GM12878 (cell line): Measurements from ENCODE around the gene MAML2. TPM values are rescaled to one million over a fixed set of nuclear protein-coding genes. Genes with fewer than 3 reads are reported as not detected.

Experiments used
- ATAC-seq: fragments of 200-7000 bp; cut with Tn5 transposase; 3 replicates; pipeline ENCODE4 v1.9.1; 2020; ENCODE audit warnings: mild to moderate bottlenecking, moderate library complexity
- BruUV-seq: library from RNA; stranded (reverse); fragments of 400-500 nt; replicated peaks from 2 replicates; lab custom pipeline; 2021; lab: Mats Ljungman, UMichigan
- CTCF ChIA-PET: fragments of 300-600 bp; sonication (Branson Sonifier 250); formaldehyde crosslinking; extraction: SDS; loops from one replicate; lab custom pipeline; 2021; ENCODE audit warnings: inconsistent platforms; lab: Yijun Ruan, JAX
- POLR2A ChIA-PET: fragments of 350-600 bp; formaldehyde crosslinking; extraction: SDS; loops from one replicate; lab custom pipeline; 2021; ENCODE audit warnings: inconsistent platforms; lab: Charles Lee
- RAD21 ChIA-PET: fragments of 300-600 bp; sonication (Branson Sonifier 250); formaldehyde crosslinking; loops from one replicate; lab custom pipeline; 2023; ENCODE audit warnings: antibody characterized with exemption; ENCODE audit not compliant: unreplicated experiment; lab: Charles Lee
- SMC1A ChIA-PET: fragments of 300-600 bp; sonication (Branson Sonifier 250); formaldehyde crosslinking; loops from one replicate; lab custom pipeline; 2023; ENCODE audit not compliant: unreplicated experiment, uncharacterized antibody; lab: Charles Lee
- DNase-seq: peaks from one replicate; pipeline ENCODE4 v3.0.0-alpha.2; 2011; ENCODE audit warnings: low read depth, low spot score
- FAIRE-seq: peaks from 3 replicates; lab custom pipeline; 2011; peaks lifted over from hg19 to GRCh38; lab: Jason Lieb, UNC
- H2AFZ ChIP-seq: 2 replicates; pipeline ENCODE4 v1.6.0; 2011; ENCODE audit warnings: low read depth, low read length, control low read depth; ENCODE audit not compliant: control insufficient read depth
- H3K27ac ChIP-seq: 2 replicates; pipeline ENCODE4 v1.5.1; 2011; ENCODE audit warnings: control low read depth; ENCODE audit not compliant: control insufficient read depth, insufficient read depth
- H3K27me3 ChIP-seq, 2 experiments: replicated peaks in 1 of 2; 2 replicates each; pipeline versions ENCODE4 v1.6.0 to v1.6.1; 2011; ENCODE audit warnings: low read length in 1 of 2; ENCODE audit not compliant: control insufficient read depth in 2 of 2, insufficient read depth in 2 of 2
- H3K36me3 ChIP-seq, 2 experiments: 2 replicates each; pipeline ENCODE4 v1.5.1; 2011; ENCODE audit warnings: low read length in 1 of 2; ENCODE audit not compliant: control insufficient read depth in 2 of 2, insufficient read depth in 2 of 2
- H3K4me1 ChIP-seq: 2 replicates; pipeline ENCODE4 v1.6.1; 2011; ENCODE audit warnings: mild to moderate bottlenecking, low read length, moderate library complexity, mixed read lengths; ENCODE audit not compliant: control insufficient read depth, insufficient read depth
- H3K4me2 ChIP-seq: 2 replicates; pipeline ENCODE4 v1.6.0; 2011; ENCODE audit warnings: control low read depth; ENCODE audit not compliant: control insufficient read depth, insufficient read depth
- H3K4me3 ChIP-seq: fragments of 200-600 bp; sonication (generic); 2 replicates; pipeline ENCODE4 v1.5.1; 2016
- H3K79me2 ChIP-seq: 2 replicates; pipeline ENCODE4 v1.6.0; 2011; ENCODE audit warnings: low read length; ENCODE audit not compliant: control insufficient read depth, insufficient read depth
- H3K9ac ChIP-seq: 2 replicates; pipeline ENCODE4 v1.8.0; 2011; ENCODE audit warnings: low read length, control low read depth, mixed read lengths; ENCODE audit not compliant: control insufficient read depth, insufficient read depth
- H3K9me3 ChIP-seq: replicated peaks from 3 replicates; pipeline ENCODE4 v1.5.1; 2011; ENCODE audit warnings: mild to moderate bottlenecking, low read length; ENCODE audit not compliant: control insufficient read depth, insufficient read depth
- H4K20me1 ChIP-seq: 2 replicates; pipeline ENCODE4 v1.6.0; 2011; ENCODE audit not compliant: control insufficient read depth, insufficient read depth
- BMI1 ChIP-seq: fragments of 450-650 bp; IDR thresholded peaks from 2 replicates; pipeline ENCODE4 v1.6.1; 2016; ENCODE audit warnings: mild to moderate bottlenecking, moderate library complexity, borderline replicate concordance
- BRCA1 ChIP-seq: IDR thresholded peaks from 2 replicates; pipeline ENCODE4 v1.6.1; 2011; ENCODE audit warnings: low read depth, low read length, improper control_type of control experiment
- CHD2 ChIP-seq: IDR thresholded peaks from 2 replicates; pipeline ENCODE4 v1.6.1; 2011; ENCODE audit warnings: low read depth, low read length, improper control_type of control experiment, borderline replicate concordance
- IRF4 ChIP-seq: IDR thresholded peaks from 2 replicates; pipeline ENCODE4 v1.6.1; 2011; ENCODE audit warnings: low read depth, low read length
- MEF2B ChIP-seq: fragments of 450-650 bp; IDR thresholded peaks from 2 replicates; pipeline ENCODE4 v1.6.1; 2018; ENCODE audit warnings: mild to moderate bottlenecking, moderate library complexity; ENCODE audit not compliant: partially characterized antibody, poor library complexity, severe bottlenecking
- PAX8 ChIP-seq: fragments of 450-650 bp; IDR thresholded peaks from 2 replicates; pipeline ENCODE4 v1.6.1; 2017; ENCODE audit warnings: mild to moderate bottlenecking, moderate library complexity
- POLR2A ChIP-seq: IDR thresholded peaks from 2 replicates; pipeline ENCODE4 v1.6.1; 2011; ENCODE audit warnings: low read depth, mild to moderate bottlenecking, low read length
- POU2F2 ChIP-seq: IDR thresholded peaks from 3 replicates; pipeline ENCODE4 v1.6.1; 2011; ENCODE audit warnings: low read depth, mild to moderate bottlenecking, low read length, borderline replicate concordance
- RCOR1 ChIP-seq: conservative IDR thresholded peaks from 2 replicates; pipeline ENCODE4 v1.6.1; 2012; ENCODE audit warnings: low read depth, low read length, improper control_type of control experiment
- RFX5 ChIP-seq: IDR thresholded peaks from 2 replicates; pipeline ENCODE4 v1.6.1; 2011; ENCODE audit warnings: low read depth, low read length, improper control_type of control experiment
- SIN3A ChIP-seq: IDR thresholded peaks from 2 replicates; pipeline ENCODE4 v1.6.1; 2012; ENCODE audit warnings: low read depth, low read length, improper control_type of control experiment
- STAT3 ChIP-seq: IDR thresholded peaks from 2 replicates; pipeline ENCODE4 v1.6.1; 2011; ENCODE audit warnings: low read depth, low read length, improper control_type of control experiment
- WGBS: methylation state at CpG from one replicate; pipeline ENCODE4 v1.1.6; 2016; ENCODE audit warnings: low lambda C conversion rate; ENCODE audit not compliant: insufficient replicate concordance, insufficient coverage; ENCODE audit errors: missing lambda C conversion rate; 5-methylcytosine and 5-hydroxymethylcytosine counted together
- in situ Hi-C: fragments of 300-500 bp; cut with MboI; formaldehyde crosslinking; loops from 9 replicates; pipeline ENCODE4 v1.14.3; 2018; ENCODE audit warnings: mixed read lengths
- intact Hi-C: fragments of 100-400 bp; cut with micrococcal nuclease; formaldehyde crosslinking; loops from one replicate; pipeline ENCODE4 v1.14.2; 2022; ENCODE audit not compliant: unreplicated experiment
- polyA plus RNA-seq, 11 experiments: library from polyadenylated mRNA; depleted of rRNA in 4 of 11; unstranded in 6 of 11; stranded (reverse) in 5 of 11; fragments of >200 nt; fragmentation: Nextera tagmentation in 4 of 11; fragmentation: Illumina TruSeq in 1 of 11; extraction: Ambion mirVana in 4 of 11; extraction: Trizol in 1 of 11; gene quantifications; 1 replicate in 1 of 11; 2 replicates in 10 of 11; pipeline versions ENCODE4 v1.2.1 to v1.2.3, GENCODE V29; 2011 to 2016; ENCODE audit warnings: inconsistent platforms in 2 of 11, missing spikeins in 2 of 11, low read depth in 1 of 11
- total RNA-seq, 4 experiments: library from RNA; depleted of rRNA in 3 of 4; stranded (reverse); fragments of >200 nt in 3 of 4; fragmentation: Illumina TruSeq in 1 of 4; extraction: Trizol in 1 of 4; gene quantifications; 2 replicates each; pipeline versions ENCODE4 v1.2.1 to v1.2.3, GENCODE V29; 2013 to 2021
- TF ChIP-seq, protein P1 (sequence below): fragments of 450-650 bp; IDR thresholded peaks from 2 replicates; pipeline ENCODE4 v1.6.1; 2014; ENCODE audit warnings: mild to moderate bottlenecking
- TF ChIP-seq, protein P2 (sequence below): IDR thresholded peaks from 2 replicates; pipeline ENCODE4 v1.6.1; 2012; ENCODE audit warnings: improper control_type of control experiment, low read depth, low read length; ENCODE audit not compliant: insufficient replicate concordance
- TF ChIP-seq, protein P3 (sequence below): fragments of 450-650 bp; IDR thresholded peaks from 2 replicates; pipeline ENCODE4 v1.6.1; 2018; ENCODE audit warnings: borderline replicate concordance, mild to moderate bottlenecking; ENCODE audit not compliant: partially characterized antibody

MAML2 gene
- total and polyA plus RNA-seq, 10 of the 15 experiments (the other 5 are each of a cell fraction or from before 2014, with no cell fraction given), result 2.5 to 15.1 (median 12.0) TPM

DNA sequence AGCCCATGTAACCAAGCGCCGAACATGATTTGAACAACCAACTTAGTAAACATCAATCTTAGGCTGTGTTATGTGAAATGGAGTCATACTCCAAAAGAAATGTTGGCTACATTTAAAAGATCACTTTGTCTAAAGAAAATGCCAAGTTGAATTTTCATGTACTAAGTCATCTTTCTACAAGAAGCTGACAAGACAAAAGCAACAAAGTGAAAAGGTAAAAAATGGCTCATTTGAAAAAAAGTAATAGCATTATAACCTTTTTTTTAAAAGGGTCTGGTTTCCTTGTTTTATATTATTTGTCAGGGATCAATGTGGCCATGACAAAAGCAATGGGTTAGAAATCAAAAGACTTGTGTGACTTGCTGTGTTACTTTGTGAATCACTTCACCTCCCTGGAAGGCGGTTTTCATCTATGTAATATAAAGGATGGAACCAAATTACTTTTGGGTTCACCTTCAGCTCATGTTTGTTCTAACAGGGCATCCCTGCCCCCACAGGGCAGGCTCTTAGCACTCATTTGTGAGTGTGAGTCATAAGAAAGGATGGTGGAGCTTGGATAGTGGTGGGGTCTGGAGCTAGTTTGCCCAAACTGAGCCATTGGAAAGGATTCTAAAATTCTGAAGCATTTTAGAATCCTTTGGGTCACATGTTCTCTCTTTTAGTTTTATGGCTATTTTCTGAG lies 287.1 kb downstream of the MAML2 start:
- CTCF ChIA-PET, result interaction anchor here (0.6 to 9.5 kb wide), 46 partner anchors 9 to 904 kb away, joined by 3 to 256 read pairs (median 4); partner anchors contain the start of genes CCDC82, JRKL and MAML2
- BruUV-seq, result no TSS peak
- TF ChIP-seq, protein P1, sequence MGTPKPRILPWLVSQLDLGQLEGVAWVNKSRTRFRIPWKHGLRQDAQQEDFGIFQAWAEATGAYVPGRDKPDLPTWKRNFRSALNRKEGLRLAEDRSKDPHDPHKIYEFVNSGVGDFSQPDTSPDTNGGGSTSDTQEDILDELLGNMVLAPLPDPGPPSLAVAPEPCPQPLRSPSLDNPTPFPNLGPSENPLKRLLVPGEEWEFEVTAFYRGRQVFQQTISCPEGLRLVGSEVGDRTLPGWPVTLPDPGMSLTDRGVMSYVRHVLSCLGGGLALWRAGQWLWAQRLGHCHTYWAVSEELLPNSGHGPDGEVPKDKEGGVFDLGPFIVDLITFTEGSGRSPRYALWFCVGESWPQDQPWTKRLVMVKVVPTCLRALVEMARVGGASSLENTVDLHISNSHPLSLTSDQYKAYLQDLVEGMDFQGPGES, result no peak
- TF ChIP-seq MEF2B (no peak), IRF4 (no peak), RFX5 (no peak), RCOR1 (no peak), BRCA1 (no peak), BMI1 (no peak), SIN3A (no peak), CHD2 (no peak), POLR2A (no peak), PAX8 (no peak), POU2F2 (no peak), STAT3 (no peak)
- TF ChIP-seq, protein P2, sequence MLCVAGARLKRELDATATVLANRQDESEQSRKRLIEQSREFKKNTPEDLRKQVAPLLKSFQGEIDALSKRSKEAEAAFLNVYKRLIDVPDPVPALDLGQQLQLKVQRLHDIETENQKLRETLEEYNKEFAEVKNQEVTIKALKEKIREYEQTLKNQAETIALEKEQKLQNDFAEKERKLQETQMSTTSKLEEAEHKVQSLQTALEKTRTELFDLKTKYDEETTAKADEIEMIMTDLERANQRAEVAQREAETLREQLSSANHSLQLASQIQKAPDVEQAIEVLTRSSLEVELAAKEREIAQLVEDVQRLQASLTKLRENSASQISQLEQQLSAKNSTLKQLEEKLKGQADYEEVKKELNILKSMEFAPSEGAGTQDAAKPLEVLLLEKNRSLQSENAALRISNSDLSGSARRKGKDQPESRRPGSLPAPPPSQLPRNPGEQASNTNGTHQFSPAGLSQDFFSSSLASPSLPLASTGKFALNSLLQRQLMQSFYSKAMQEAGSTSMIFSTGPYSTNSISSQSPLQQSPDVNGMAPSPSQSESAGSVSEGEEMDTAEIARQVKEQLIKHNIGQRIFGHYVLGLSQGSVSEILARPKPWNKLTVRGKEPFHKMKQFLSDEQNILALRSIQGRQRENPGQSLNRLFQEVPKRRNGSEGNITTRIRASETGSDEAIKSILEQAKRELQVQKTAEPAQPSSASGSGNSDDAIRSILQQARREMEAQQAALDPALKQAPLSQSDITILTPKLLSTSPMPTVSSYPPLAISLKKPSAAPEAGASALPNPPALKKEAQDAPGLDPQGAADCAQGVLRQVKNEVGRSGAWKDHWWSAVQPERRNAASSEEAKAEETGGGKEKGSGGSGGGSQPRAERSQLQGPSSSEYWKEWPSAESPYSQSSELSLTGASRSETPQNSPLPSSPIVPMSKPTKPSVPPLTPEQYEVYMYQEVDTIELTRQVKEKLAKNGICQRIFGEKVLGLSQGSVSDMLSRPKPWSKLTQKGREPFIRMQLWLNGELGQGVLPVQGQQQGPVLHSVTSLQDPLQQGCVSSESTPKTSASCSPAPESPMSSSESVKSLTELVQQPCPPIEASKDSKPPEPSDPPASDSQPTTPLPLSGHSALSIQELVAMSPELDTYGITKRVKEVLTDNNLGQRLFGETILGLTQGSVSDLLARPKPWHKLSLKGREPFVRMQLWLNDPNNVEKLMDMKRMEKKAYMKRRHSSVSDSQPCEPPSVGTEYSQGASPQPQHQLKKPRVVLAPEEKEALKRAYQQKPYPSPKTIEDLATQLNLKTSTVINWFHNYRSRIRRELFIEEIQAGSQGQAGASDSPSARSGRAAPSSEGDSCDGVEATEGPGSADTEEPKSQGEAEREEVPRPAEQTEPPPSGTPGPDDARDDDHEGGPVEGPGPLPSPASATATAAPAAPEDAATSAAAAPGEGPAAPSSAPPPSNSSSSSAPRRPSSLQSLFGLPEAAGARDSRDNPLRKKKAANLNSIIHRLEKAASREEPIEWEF, result no peak
- TF ChIP-seq, protein P3, sequence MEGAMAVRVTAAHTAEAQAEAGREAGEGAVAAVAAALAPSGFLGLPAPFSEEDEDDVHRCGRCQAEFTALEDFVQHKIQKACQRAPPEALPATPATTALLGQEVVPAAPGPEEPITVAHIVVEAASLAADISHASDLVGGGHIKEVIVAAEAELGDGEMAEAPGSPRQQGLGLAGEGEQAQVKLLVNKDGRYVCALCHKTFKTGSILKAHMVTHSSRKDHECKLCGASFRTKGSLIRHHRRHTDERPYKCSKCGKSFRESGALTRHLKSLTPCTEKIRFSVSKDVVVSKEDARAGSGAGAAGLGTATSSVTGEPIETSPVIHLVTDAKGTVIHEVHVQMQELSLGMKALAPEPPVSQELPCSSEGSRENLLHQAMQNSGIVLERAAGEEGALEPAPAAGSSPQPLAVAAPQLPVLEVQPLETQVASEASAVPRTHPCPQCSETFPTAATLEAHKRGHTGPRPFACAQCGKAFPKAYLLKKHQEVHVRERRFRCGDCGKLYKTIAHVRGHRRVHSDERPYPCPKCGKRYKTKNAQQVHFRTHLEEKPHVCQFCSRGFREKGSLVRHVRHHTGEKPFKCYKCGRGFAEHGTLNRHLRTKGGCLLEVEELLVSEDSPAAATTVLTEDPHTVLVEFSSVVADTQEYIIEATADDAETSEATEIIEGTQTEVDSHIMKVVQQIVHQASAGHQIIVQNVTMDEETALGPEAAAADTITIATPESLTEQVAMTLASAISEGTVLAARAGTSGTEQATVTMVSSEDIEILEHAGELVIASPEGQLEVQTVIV, result no peak

More for the DNA sequence above, 287.1 kb downstream of the MAML2 start:
- H4K20me1 ChIP-seq, result no peaks in the 10 kb centered on the region
- FAIRE-seq (no peak), DNase-seq (no peak), ATAC-seq (no peak)
- no peak overlapping the region for H3K4me2 ChIP-seq
- H3K4me1 ChIP-seq, result peaks cover 27% of the 10 kb centered on the region
- H3K79me2 ChIP-seq, result peaks cover 3% of the 10 kb centered on the region
- in situ Hi-C loops (loop anchor here (5.0 kb wide), 1 partner anchor 286 kb away; the partner anchor contains the start of gene MAML2), intact Hi-C loops (no loop called here)
- H3K9ac ChIP-seq, result no peak overlapping the region
- H3K36me3 ChIP-seq, result no peaks in the 10 kb centered on the region; a peak in 1 of 4 replicates
- no peaks in the 10 kb centered on the region for H3K27me3 ChIP-seq
- H3K27ac ChIP-seq, result no peak overlapping the region
- H3K4me3 ChIP-seq, result no peak overlapping the region
- no peak overlapping the region for H2AFZ ChIP-seq
- RAD21 ChIA-PET, result interaction anchor here (0.7 to 9.0 kb wide), 16 partner anchors 8 to 369 kb away, joined by 3 to 213 read pairs (median 5); partner anchors contain the start of genes CCDC82, JRKL and MAML2
- SMC1A ChIA-PET, result interaction anchor here (0.6 to 9.3 kb wide), 46 partner anchors 10 to 340 kb away, joined by 3 to 184 read pairs (median 4); partner anchors contain the start of gene MAML2
- WGBS, result 100% methylated on average over 1 of the region's 3 CpGs
- no peaks in the 10 kb centered on the region for H3K9me3 ChIP-seq
- POLR2A ChIA-PET, result interaction anchor here (1.1 to 1.9 kb wide), 3 partner anchors 15 to 287 kb away, joined by 4 to 9 read pairs (median 7); partner anchors contain the start of gene MAML2
